H1 (cell line): ENCODE results near the gene AOAH. TPM values are rescaled to one million over a fixed set of nuclear protein-coding genes. Genes with fewer than 3 reads are reported as not detected.

Source experiments
- CTCF ChIA-PET: fragments of 300-600 bp; sonication (Branson Sonifier 250); formaldehyde crosslinking; loops from one replicate; lab custom pipeline; 2021; ENCODE audit not compliant: partially characterized antibody; lab: Charles Lee
- POLR2A ChIA-PET: fragments of 300-600 bp; sonication (Branson Sonifier 250); formaldehyde crosslinking; loops from one replicate; lab custom pipeline; 2021; ENCODE audit warnings: inconsistent platforms; ENCODE audit not compliant: partially characterized antibody; lab: Charles Lee
- DNase-seq, 2 experiments: peaks; one replicate each; pipeline versions ENCODE4 v3.0.0 to v3.0.0-alpha.2; 2010 to 2022; ENCODE audit warnings: low spot score in 2 of 2, low read depth in 1 of 2, mixed read lengths in 1 of 2
- FAIRE-seq: peaks from 2 replicates; lab custom pipeline; 2011; peaks lifted over from hg19 to GRCh38; lab: Jason Lieb, UNC
- H2AFZ ChIP-seq: 2 replicates; pipeline ENCODE4 v1.8.1; 2012; ENCODE audit warnings: low read length, inconsistent platforms
- H2AK5ac ChIP-seq: 2 replicates; pipeline ENCODE4 v1.6.1; 2013; ENCODE audit warnings: low read depth, low read length
- H2BK120ac ChIP-seq: replicated peaks from 2 replicates; pipeline ENCODE3; 2013; ENCODE audit warnings: low read depth, low read length, inconsistent platforms
- H2BK12ac ChIP-seq: 2 replicates; pipeline ENCODE4 v1.6.1; 2013; ENCODE audit warnings: low read depth, low read length
- H2BK15ac ChIP-seq: 2 replicates; pipeline ENCODE4 v1.6.1; 2013; ENCODE audit warnings: low read length
- H2BK20ac ChIP-seq: 2 replicates; pipeline ENCODE4 v1.6.1; 2013; ENCODE audit warnings: low read length
- H2BK5ac ChIP-seq: 2 replicates; pipeline ENCODE4 v1.6.1; 2013; ENCODE audit warnings: low read depth, low read length
- H3K14ac ChIP-seq: 2 replicates; pipeline ENCODE4 v1.6.1; 2013; ENCODE audit warnings: inconsistent platforms; ENCODE audit not compliant: insufficient read length
- H3K18ac ChIP-seq: 2 replicates; pipeline ENCODE4 v1.6.1; 2013; ENCODE audit warnings: low read length; ENCODE audit errors: extremely low read depth
- H3K23ac ChIP-seq: 2 replicates; pipeline ENCODE4 v1.6.1; 2013; ENCODE audit warnings: inconsistent platforms; ENCODE audit not compliant: insufficient read length
- H3K23me2 ChIP-seq: 2 replicates; pipeline ENCODE4 v1.6.1; 2013; ENCODE audit warnings: low read depth, low read length
- H3K27ac ChIP-seq: 2 replicates; pipeline ENCODE4 v1.6.1; 2011; ENCODE audit warnings: low read depth, low read length, inconsistent platforms
- H3K27me3 ChIP-seq, 4 experiments: replicated peaks in 1 of 4; 1 replicate in 1 of 4; 2 replicates in 3 of 4; pipeline versions ENCODE4 v1.6.1 to v1.8.1; 2011 to 2013; ENCODE audit warnings: low read length in 3 of 4, mild to moderate bottlenecking in 3 of 4, inconsistent platforms in 2 of 4, mixed read lengths in 2 of 4, moderate library complexity in 1 of 4; ENCODE audit not compliant: control insufficient read depth in 3 of 4, insufficient read depth in 3 of 4; ENCODE audit errors: extremely low read depth in 1 of 4
- H3K36me3 ChIP-seq, 4 experiments: 2 replicates each; pipeline versions ENCODE4 v1.6.1 to v1.8.1; 2011 to 2013; ENCODE audit warnings: mild to moderate bottlenecking in 4 of 4, low read length in 3 of 4, moderate library complexity in 2 of 4, control low read depth in 1 of 4, inconsistent platforms in 1 of 4; ENCODE audit not compliant: insufficient read depth in 4 of 4, control insufficient read depth in 2 of 4
- H3K4ac ChIP-seq: replicated peaks from 2 replicates; pipeline ENCODE3; 2013; ENCODE audit warnings: low read length, low read depth, mixed read lengths, inconsistent platforms; ENCODE audit not compliant: insufficient read length
- H3K4me1 ChIP-seq, 4 experiments: replicated peaks in 1 of 4; 1 replicate in 1 of 4; 2 replicates in 3 of 4; pipeline versions ENCODE4 v1.6.1 to v1.8.1; 2011 to 2013; ENCODE audit warnings: low read length in 3 of 4, inconsistent platforms in 2 of 4, mixed read lengths in 1 of 4; ENCODE audit not compliant: insufficient read depth in 4 of 4, control insufficient read depth in 3 of 4
- H3K4me2 ChIP-seq, 2 experiments: 2 replicates each; pipeline versions ENCODE4 v1.6.1 to v1.8.1; 2011 to 2013; ENCODE audit warnings: low read depth in 2 of 2, low read length in 2 of 2, control low read depth in 1 of 2, inconsistent platforms in 1 of 2, mild to moderate bottlenecking in 1 of 2; ENCODE audit not compliant: insufficient read depth in 1 of 2
- H3K4me3 ChIP-seq, 4 experiments: fragments of 200-600, 300-600 bp in 1 of 4; sonication (generic), shearing (Covaris generic), sonication (Bioruptor Twin) in 1 of 4; 2 replicates each; pipeline versions ENCODE4 v1.5.1 to v1.8.1; 2011 to 2016; ENCODE audit warnings: low read length in 4 of 4, low read depth in 3 of 4, control low read depth in 2 of 4, inconsistent platforms in 2 of 4, mild to moderate bottlenecking in 2 of 4, mixed read lengths in 1 of 4, moderate library complexity in 1 of 4; ENCODE audit not compliant: insufficient read depth in 2 of 4; ENCODE audit errors: extremely low read depth in 1 of 4
- H3K56ac ChIP-seq: replicated peaks from 2 replicates; pipeline ENCODE3; 2013; ENCODE audit warnings: low read depth, mild to moderate bottlenecking, mixed read lengths, low read length, inconsistent platforms; ENCODE audit not compliant: insufficient read length
- H3K79me1 ChIP-seq: 2 replicates; pipeline ENCODE4 v1.6.1; 2013; ENCODE audit warnings: low read depth, low read length, control low read depth
- H3K79me2 ChIP-seq, 2 experiments: 2 replicates each; pipeline versions ENCODE4 v1.6.1 to v1.8.1; 2012 to 2013; ENCODE audit warnings: low read length in 2 of 2, mild to moderate bottlenecking in 2 of 2, inconsistent platforms in 1 of 2; ENCODE audit not compliant: insufficient read depth in 2 of 2, control insufficient read depth in 1 of 2
- H3K9ac ChIP-seq, 4 experiments: replicated peaks in 1 of 4; 1 replicate in 1 of 4; 2 replicates in 3 of 4; pipeline versions ENCODE4 v1.6.1 to v1.8.1; 2011 to 2013; ENCODE audit warnings: low read depth in 3 of 4, low read length in 3 of 4, control low read depth in 2 of 4, mild to moderate bottlenecking in 2 of 4, moderate library complexity in 2 of 4, inconsistent platforms in 1 of 4; ENCODE audit errors: extremely low read depth in 1 of 4
- H3K9me3 ChIP-seq, 2 experiments: 2 replicates each; pipeline versions ENCODE4 v1.6.1 to v1.8.1; 2012 to 2013; ENCODE audit warnings: mild to moderate bottlenecking in 2 of 2, moderate library complexity in 2 of 2, control low read depth in 1 of 2, inconsistent platforms in 1 of 2, low read depth in 1 of 2, low read length in 1 of 2, mixed read lengths in 1 of 2; ENCODE audit not compliant: insufficient read depth in 2 of 2
- H4K20me1 ChIP-seq, 2 experiments: replicated peaks in 1 of 2; 2 replicates each; pipeline versions ENCODE3 to v1.8.1; 2011 to 2013; ENCODE audit warnings: inconsistent platforms in 2 of 2, low read length in 2 of 2, mild to moderate bottlenecking in 1 of 2; ENCODE audit not compliant: insufficient read depth in 2 of 2, control insufficient read depth in 1 of 2
- H4K5ac ChIP-seq: 2 replicates; pipeline ENCODE4 v1.6.1; 2013; ENCODE audit warnings: low read length, low read depth, mixed read lengths, inconsistent platforms; ENCODE audit not compliant: insufficient read length
- H4K8ac ChIP-seq: 2 replicates; pipeline ENCODE4 v1.8.0; 2013; ENCODE audit warnings: mild to moderate bottlenecking, moderate library complexity, low read length, inconsistent platforms; ENCODE audit not compliant: insufficient read depth; ENCODE audit errors: extremely low read depth
- H4K91ac ChIP-seq: replicated peaks from 2 replicates; pipeline ENCODE3; 2013; ENCODE audit warnings: low read length, mixed read lengths, inconsistent platforms; ENCODE audit not compliant: insufficient read length
- EP300 ChIP-seq, 2 experiments: IDR thresholded peaks; 1 replicate in 1 of 2; 2 replicates in 1 of 2; pipeline ENCODE4 v1.6.1; 2011 to 2012; ENCODE audit warnings: low read depth in 2 of 2, low read length in 2 of 2, mild to moderate bottlenecking in 2 of 2, borderline replicate concordance in 1 of 2, inconsistent platforms in 1 of 2, moderate library complexity in 1 of 2
- HDAC2 ChIP-seq, 2 experiments: fragments of 300-600 bp in 1 of 2; sonication (generic) in 1 of 2; IDR thresholded peaks; 2 replicates each; pipeline ENCODE4 v1.6.1; 2011 to 2012; ENCODE audit warnings: low read depth in 2 of 2, low read length in 2 of 2, mild to moderate bottlenecking in 2 of 2, moderate library complexity in 2 of 2, borderline replicate concordance in 1 of 2, inconsistent platforms in 1 of 2
- KDM1A ChIP-seq: fragments of 200-600, 300-600 bp; sonication (generic); IDR thresholded peaks from 2 replicates; pipeline ENCODE4 v1.7.1; 2016; ENCODE audit warnings: mild to moderate bottlenecking, low read length, borderline replicate concordance
- KDM5A ChIP-seq: fragments of 200-600 bp; IDR thresholded peaks from 2 replicates; pipeline ENCODE4 v1.7.1; 2012; ENCODE audit warnings: mild to moderate bottlenecking, low read length, inconsistent platforms, mixed read lengths
- MAFK ChIP-seq: IDR thresholded peaks from 2 replicates; pipeline ENCODE4 v1.6.1; 2012; ENCODE audit warnings: low read depth, mild to moderate bottlenecking, improper control_type of control experiment, low read length
- NRF1 ChIP-seq: IDR thresholded peaks from 2 replicates; pipeline ENCODE4 v1.6.1; 2011; ENCODE audit warnings: mild to moderate bottlenecking, low read depth, low read length, improper control_type of control experiment
- RAD21 ChIP-seq, 2 experiments: IDR thresholded peaks in 1 of 2; conservative IDR thresholded peaks in 1 of 2; 2 replicates each; pipeline ENCODE4 v1.6.1; 2011; ENCODE audit warnings: low read depth in 2 of 2, low read length in 2 of 2, improper control_type of control experiment in 1 of 2, inconsistent platforms in 1 of 2, mild to moderate bottlenecking in 1 of 2, moderate library complexity in 1 of 2
- SAP30 ChIP-seq: fragments of 300-600 bp; sonication (generic); IDR thresholded peaks from 2 replicates; pipeline ENCODE4 v1.7.1; 2012; ENCODE audit warnings: low read length, moderate library complexity, mild to moderate bottlenecking, inconsistent platforms; ENCODE audit not compliant: insufficient read depth, insufficient replicate concordance
- SRF ChIP-seq: IDR thresholded peaks from 2 replicates; pipeline ENCODE4 v1.6.1; 2011; ENCODE audit warnings: mild to moderate bottlenecking, low read depth, low read length, moderate library complexity
- TAF1 ChIP-seq: IDR thresholded peaks from 2 replicates; pipeline ENCODE4 v1.6.1; 2011; ENCODE audit warnings: mild to moderate bottlenecking, low read depth, low read length
- TBP ChIP-seq: IDR thresholded peaks from 2 replicates; pipeline ENCODE4 v1.6.1; 2011; ENCODE audit warnings: low read depth, low read length, improper control_type of control experiment
- YY1 ChIP-seq: IDR thresholded peaks from 2 replicates; pipeline ENCODE4 v1.6.1; 2011; ENCODE audit warnings: low read depth, mild to moderate bottlenecking, low read length
- WGBS, 2 experiments: shearing (Covaris generic) in 1 of 2; methylation state at CpG; one replicate each; pipeline versions ENCODE4 v1.1.6 to v1.1.7; 2013 to 2015; ENCODE audit warnings: low lambda C conversion rate in 2 of 2, mixed read lengths in 2 of 2, inconsistent platforms in 1 of 2, low coverage in 1 of 2, missing lambda C conversion rate in 1 of 2; ENCODE audit not compliant: insufficient replicate concordance in 2 of 2, insufficient coverage in 1 of 2, insufficient read length in 1 of 2; ENCODE audit errors: extremely low coverage in 1 of 2, missing lambda C conversion rate in 1 of 2; 5-methylcytosine and 5-hydroxymethylcytosine counted together
- polyA plus RNA-seq, 7 experiments: library from polyadenylated mRNA; depleted of rRNA in 3 of 7; stranded (reverse) in 5 of 7; unstranded in 2 of 7; fragments of >200 nt in 5 of 7; fragments of 200-250 nt in 2 of 7; gene quantifications; 1 replicate in 5 of 7; 2 replicates in 1 of 7; 4 replicates in 1 of 7; pipeline versions ENCODE4 v1.2.1 to v1.2.3, GENCODE V29; 2011 to 2013; ENCODE audit warnings: missing spikeins in 2 of 7, mixed read lengths in 2 of 7
- total RNA-seq: library from RNA; stranded (reverse); fragmentation: NEBNext Ultra II Directional; extraction: Animal tissue kit (Norgen Biotek cat#: 25700); gene quantifications from 2 replicates; pipeline ENCODE4 v1.2.1, GENCODE V29; 2021

AOAH gene
- total and polyA plus RNA-seq, 2 of the 8 experiments (the other 6 are each of a cell fraction or from before 2014, with no cell fraction given), result 0.08 TPM; not detected in 1

DNA sequence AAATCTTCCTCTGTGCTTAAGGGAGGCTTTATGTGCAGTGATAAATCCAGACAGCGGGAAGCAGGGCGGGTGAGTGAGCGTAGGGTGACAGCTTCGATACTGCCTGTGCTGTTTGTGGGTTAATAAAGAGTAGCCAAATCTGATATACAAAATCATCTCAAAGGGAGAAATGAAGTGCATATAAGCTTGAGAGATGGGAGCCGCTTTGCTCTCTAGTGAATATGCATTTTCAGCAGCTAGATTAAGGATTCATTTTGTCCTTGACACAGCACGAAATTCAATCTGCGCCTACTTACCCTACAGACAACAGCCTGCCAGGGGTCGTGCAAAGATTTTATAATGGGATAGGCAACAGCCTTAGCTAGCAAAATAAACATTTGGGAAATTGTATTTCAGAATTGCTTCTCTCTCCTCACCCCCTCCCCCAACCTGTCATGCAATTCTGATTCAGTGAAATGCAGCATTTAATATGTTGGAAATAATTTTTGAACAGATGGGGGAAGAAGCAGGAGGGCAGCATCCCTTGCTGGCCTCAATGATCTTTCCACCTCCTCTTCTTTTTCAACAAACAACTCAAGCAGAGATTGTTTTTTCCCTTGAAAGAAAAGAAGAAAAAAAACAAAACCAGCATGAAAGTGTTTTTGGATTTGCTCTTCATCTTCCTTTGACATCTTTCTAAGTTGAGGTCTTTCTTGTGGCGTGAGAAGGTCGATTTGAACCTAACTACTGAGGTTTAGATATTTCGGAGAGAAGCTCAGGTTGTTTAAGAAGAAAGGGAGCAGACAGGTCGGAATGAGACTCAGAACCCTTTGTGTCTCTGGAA lies 117.9 kb downstream of the AOAH start:
- no peak overlapping the region for H3K14ac ChIP-seq
- no peak overlapping the region for H4K8ac ChIP-seq
- no peaks in the 10 kb centered on the region for H4K20me1 ChIP-seq
- no peak overlapping the region for H4K91ac ChIP-seq
- H3K23me2 ChIP-seq, result no peaks in the 10 kb centered on the region
- no peak overlapping the region for H2BK5ac ChIP-seq
- peaks cover 0 to 5% (median 0%) of the 10 kb centered on the region in 4 experiments; a peak in 3 of 7 replicates for H3K4me1 ChIP-seq
- H2AFZ ChIP-seq, result no peak overlapping the region
- H3K4me2 ChIP-seq, result no peak overlapping the region
- H3K27ac ChIP-seq, result no peak overlapping the region
- no peak overlapping the region for H3K56ac ChIP-seq
- no peak overlapping the region for H2AK5ac ChIP-seq
- no peak overlapping the region for H3K23ac ChIP-seq
- H2BK12ac ChIP-seq, result no peak overlapping the region
- no peaks in the 10 kb centered on the region for H3K36me3 ChIP-seq
- H3K9ac ChIP-seq, result no peak overlapping the region; a peak in 1 of 7 replicates
- H2BK15ac ChIP-seq, result no peak overlapping the region
- no peak overlapping the region for H4K5ac ChIP-seq
- H3K18ac ChIP-seq, result no peak overlapping the region
- H3K27me3 ChIP-seq, result no peaks in the 10 kb centered on the region
- WGBS, 2 experiments, result 83% methylated on average over 12 of the region's 12 CpGs; no CpG with 5 or more reads in 1 of the 2 experiments
- DNase-seq (no peak), FAIRE-seq (no peak)
- no peak overlapping the region for H3K4me3 ChIP-seq
- ChIA-PET POLR2A (no interaction called here), CTCF (interaction anchor here (0.9 to 1.7 kb wide), 2 partner anchors 50 to 79 kb away, joined by 3 to 4 read pairs; no protein-coding TSS in a partner anchor)
- no peaks in the 10 kb centered on the region for H3K79me1 ChIP-seq
- H2BK120ac ChIP-seq, result no peak overlapping the region
- H3K9me3 ChIP-seq, result no peaks in the 10 kb centered on the region
- H3K4ac ChIP-seq, result no peak overlapping the region
- no peak overlapping the region for H2BK20ac ChIP-seq
- no peaks in the 10 kb centered on the region for H3K79me2 ChIP-seq
- TF ChIP-seq YY1 (no peak), KDM1A (no peak), TBP (no peak), TAF1 (no peak), SRF (no peak), SAP30 (no peak), NRF1 (no peak), EP300 (IDR thresholded peaks at IDR 0.05; ENCODE audit: borderline replicate concordance in 1 of 2, low read depth in 2 of 2, low read length in 2 of 2) (no peak), HDAC2 (IDR thresholded peaks at IDR 0.05; ENCODE audit: borderline replicate concordance in 1 of 2, low read depth in 2 of 2, low read length in 2 of 2) (no peak), KDM5A (no peak), MAFK (no peak), RAD21 (IDR thresholded peaks at IDR 0.05 in 1 of 2, conservative IDR thresholded peaks at IDR 0.05 in 1 of 2; ENCODE audit: low read depth in 2 of 2, low read length in 2 of 2) (no peak)
